Measurements from ENCODE around the gene SHC3. TPM values are rescaled to one million over a fixed set of nuclear protein-coding genes. Genes with fewer than 3 reads are reported as not detected.

SHC3 gene
- total and polyA plus RNA-seq, 2 experiments from 2014 or later, result 1.3 to 2.9 TPM

GRCh38 chr9:89005323-89005722 lies 173.3 kb downstream of the SHC3 start:
- Histone ChIP-seq H3F3A (replicated peaks; ENCODE audit: low read depth) (no peaks in the 10 kb centered on the region; the same call in 1 of the 2 replicates), H3K27ac (ENCODE audit: low read depth) (no peak overlapping the region), H3K27me3 (ENCODE audit: insufficient read depth) (no peaks in the 10 kb centered on the region), H3K79me2 (replicated peaks; ENCODE audit: insufficient read depth) (no peaks in the 10 kb centered on the region), H3K4me2 (no peak overlapping the region), H4K20me1 (replicated peaks; ENCODE audit: insufficient read depth) (0 out of 2 replicates have a peak, but pooled peaks cover 5% of the 10 kb centered on the region), H3K36me3 (ENCODE audit: insufficient read depth) (no peaks in the 10 kb centered on the region), H3K4me1 (ENCODE audit: insufficient read depth) (peaks cover 19% of the 10 kb centered on the region), H3K9me2 (ENCODE audit: insufficient read depth) (no peaks in the 10 kb centered on the region), H3K4me3 (no peak overlapping the region), H2AFZ (no peak overlapping the region)
- Mint-ChIP-seq H3K9me3 (no peaks in the 10 kb centered on the region), H3K27ac (no peak overlapping the region), H3K4me3 (no peak overlapping the region), H3K27me3 (ENCODE audit: insufficient read depth, low read depth, poor library complexity) (peaks cover 7% of the 10 kb centered on the region), H3K36me3 (ENCODE audit: low read depth) (peaks cover 7% of the 10 kb centered on the region), H3K4me1 (peaks cover 39% of the 10 kb centered on the region)
- DNase-seq (ENCODE audit: low spot score) (no peak), ATAC-seq (no peak)
- no peak for TF ChIP-seq EZH2 (IDR thresholded peaks at IDR 0.05; ENCODE audit: low read depth, unreplicated experiment)
- TF ChIP-seq CREB1 (CRISPR knock-in tag; IDR thresholded peaks at IDR 0.05; ENCODE audit: low read depth), result no peak
- no peak for TF ChIP-seq ETS1 (IDR thresholded peaks at IDR 0.05)
- no peak for TF ChIP-seq REST (IDR thresholded peaks at IDR 0.05; ENCODE audit: unreplicated experiment)
- no peak for TF ChIP-seq CTCF (conservative IDR thresholded peaks at IDR 0.05; ENCODE audit: low read depth in 2 of 2)
- no peak for TF ChIP-seq POLR2AphosphoS5 (IDR thresholded peaks at IDR 0.05; ENCODE audit: low read depth)
- TF ChIP-seq STAT1 (IDR thresholded peaks at IDR 0.05; ENCODE audit: unreplicated experiment), result no peak
- TF ChIP-seq ZNF114 (CRISPR knock-in tag; IDR thresholded peaks at IDR 0.05), result no peak
- no peak for TF ChIP-seq EZH2phosphoT487 (IDR thresholded peaks at IDR 0.05; ENCODE audit: unreplicated experiment)
- no peak for TF ChIP-seq ZNF462 (CRISPR knock-in tag; IDR thresholded peaks at IDR 0.05)
- TF ChIP-seq ZNF331 (CRISPR knock-in tag; IDR thresholded peaks at IDR 0.05; ENCODE audit: low read depth), result no peak
- no peak for TF ChIP-seq NANOG (IDR thresholded peaks at IDR 0.05; ENCODE audit: borderline replicate concordance)
- TF ChIP-seq JUNB (IDR thresholded peaks at IDR 0.05; ENCODE audit: unreplicated experiment), result no peak

Measured in GM23338 (cell line).